ELR (cell line): Measurements from ENCODE around the gene IGF2.

Experiments
- DNase-seq: peaks from one replicate; pipeline ENCODE4 v3.0.0-alpha.2; 2015; ENCODE audit warnings: low read depth

IGF2 gene

GRCh38 chr11:2153581-2154194, 14.5 kb upstream of the IGF2 start:
- no peak for DNase-seq

- DNase-seq: peak; percentile 81
Observed at GRCh38 chr11:2151500-2152257, 12.5 kb upstream of the IGF2 start.

DNA sequence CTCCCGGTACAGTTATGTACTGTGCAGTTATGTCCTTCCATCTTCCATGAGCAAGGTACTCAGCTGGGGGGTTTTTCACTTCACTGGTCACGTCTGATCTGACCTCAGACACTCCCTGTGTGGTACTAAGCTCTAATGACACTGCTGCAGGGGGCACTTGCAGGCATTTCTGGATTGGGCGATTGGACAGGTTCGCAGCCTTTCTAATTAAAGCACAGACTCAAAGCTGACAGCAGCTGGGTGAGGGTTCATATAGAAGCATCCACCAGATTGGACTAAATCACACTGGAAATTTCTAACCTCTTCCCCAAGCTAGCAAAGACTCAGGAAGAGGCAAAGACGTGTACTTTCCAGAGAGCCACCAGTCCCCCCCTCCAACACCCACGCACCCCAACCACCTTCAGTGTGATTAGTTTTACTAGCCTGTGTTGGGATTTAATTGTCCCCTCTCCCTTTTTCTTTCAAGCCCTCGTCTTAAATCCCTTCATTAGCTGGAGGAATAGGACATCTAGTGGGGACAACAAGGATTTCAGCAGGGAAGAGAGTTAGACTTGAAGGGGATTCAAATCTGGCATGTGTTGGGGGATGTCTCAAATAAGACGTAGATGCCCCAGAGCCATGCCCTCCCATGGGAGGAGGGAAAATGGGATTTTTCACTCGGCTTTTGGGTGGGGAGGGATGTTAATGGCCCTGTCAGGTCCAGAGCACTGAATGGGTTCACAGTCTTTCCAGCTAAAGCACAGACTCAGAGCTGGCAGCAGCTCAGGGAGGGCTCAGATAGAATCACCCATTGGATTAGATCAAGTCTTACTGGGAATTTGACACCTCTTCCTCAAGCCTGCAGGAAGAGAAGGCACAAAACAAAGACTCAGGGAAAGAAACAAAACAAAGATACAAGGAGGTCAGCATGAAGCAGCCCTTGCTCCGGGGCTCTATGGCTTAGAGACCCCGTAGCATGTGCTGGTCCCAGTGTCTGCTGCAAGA, 11.0 kb upstream of the IGF2 start:
- peak; percentile 69 for DNase-seq

DNA sequence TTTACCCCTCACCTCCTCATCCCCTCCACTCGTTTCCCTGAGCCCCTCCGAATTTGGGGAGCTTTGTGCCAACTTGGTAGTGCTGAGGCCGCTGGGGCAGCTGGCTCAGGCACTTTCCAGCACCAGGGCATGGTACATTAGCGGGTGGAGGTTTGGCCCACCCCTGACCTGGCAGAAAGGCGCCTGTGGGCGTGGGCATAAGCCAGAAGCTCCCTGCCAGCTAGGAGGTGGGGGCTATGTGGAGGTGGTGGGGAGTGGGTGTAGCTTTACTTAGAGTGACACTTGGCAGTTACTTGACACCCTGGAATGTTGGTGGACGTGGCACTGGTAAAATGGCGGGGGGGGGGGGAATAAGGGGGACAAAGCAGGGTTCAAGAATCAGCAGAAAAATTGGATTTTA, 10.3 kb upstream of the IGF2 start:
- no peak for DNase-seq

DNA sequence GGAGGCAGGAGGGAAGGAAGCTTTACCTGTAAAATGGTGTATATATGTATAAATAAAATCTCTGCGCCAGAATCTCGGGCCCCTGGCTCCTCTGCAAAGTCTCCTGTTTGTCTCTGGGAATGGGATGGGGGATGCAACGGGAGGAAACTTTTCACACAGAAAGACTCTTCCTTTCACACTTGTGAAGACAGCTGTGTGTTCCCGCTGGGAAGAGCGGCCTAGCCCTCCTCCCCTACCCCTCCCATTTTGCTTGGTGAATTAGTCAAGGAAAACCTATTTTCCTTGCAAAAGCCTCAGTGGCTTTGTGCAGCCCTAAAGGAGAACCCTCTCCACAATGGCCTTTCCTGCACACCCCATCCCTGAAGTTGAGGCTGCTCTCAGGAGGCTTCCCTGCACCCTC, 9.4 kb upstream of the IGF2 start:
- DNase-seq: no peak

GRCh38 chr11:2147391-2147790, 8.2 kb upstream of the IGF2 start:
- no peak for DNase-seq

- DNase-seq: no peak
Observed at GRCh38 chr11:2146051-2146450, 6.9 kb upstream of the IGF2 start.

GRCh38 chr11:2144544-2145248, 5.5 kb upstream of the IGF2 start:
- DNase-seq: no peak

DNA sequence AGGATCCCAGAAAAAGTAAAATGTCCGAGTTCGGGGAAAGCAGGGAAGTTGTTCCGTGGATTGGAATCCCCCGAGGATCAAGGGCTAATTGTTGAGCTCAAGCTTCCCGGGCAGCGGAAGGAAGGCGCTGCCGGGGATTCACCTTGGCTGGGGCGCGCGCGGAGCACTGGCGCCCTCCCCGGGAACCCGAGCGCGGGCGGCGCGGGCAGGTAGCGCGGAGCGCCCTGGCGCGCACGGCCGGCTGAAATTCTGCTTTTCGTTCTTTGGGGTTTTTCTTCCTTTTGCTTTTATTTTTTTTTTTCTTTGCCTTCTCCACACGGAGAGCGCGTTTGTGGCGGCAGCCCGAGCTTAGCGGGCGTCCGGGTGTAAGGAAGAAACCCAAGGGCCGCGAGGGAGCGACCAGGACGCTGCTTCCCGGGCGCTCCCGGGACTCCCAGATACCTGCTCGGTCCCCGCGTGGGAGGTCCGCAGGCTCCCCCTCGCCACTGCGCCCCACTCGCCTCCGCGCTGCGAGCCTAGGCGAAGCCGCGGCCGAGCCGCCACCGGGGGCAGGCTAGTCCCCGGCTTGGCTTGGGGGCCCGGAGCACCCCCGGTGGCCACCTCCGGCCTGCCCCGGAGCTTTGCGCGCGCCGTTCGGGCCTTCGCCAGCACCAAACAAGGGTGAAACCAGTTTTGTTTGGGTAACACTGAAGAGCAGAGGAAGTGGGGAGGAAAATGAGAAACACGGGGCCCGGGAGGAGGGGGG, 4.8 kb upstream of the IGF2 start:
- no peak for DNase-seq

- no peak for DNase-seq
Observed at GRCh38 chr11:2143477-2143798, 4.2 kb upstream of the IGF2 start.

DNA sequence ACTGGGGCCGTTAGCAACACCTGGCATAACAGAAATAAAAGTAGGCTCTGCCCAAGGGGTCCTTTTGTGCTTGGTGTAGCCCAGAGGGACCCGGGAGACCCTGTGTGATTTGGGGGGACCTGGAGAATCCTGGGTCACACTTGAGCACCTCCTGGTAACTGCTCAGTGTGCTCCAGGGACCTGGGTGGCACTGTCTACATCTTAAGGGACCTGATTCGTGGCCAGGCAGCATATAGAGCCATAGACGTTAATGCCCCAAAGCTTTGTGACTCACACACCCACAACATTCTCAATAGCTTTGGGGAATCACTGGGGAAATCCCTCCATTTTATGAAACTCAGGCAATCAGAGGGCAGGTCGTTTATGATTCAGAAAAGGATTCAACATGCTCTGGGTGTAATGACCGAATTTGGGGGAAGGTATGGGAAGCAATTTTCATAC, 3.6 kb upstream of the IGF2 start:
- DNase-seq: peak; percentile 77

GRCh38 chr11:2142300-2142759, 3.1 kb upstream of the IGF2 start:
- DNase-seq: peak; percentile 67

DNA sequence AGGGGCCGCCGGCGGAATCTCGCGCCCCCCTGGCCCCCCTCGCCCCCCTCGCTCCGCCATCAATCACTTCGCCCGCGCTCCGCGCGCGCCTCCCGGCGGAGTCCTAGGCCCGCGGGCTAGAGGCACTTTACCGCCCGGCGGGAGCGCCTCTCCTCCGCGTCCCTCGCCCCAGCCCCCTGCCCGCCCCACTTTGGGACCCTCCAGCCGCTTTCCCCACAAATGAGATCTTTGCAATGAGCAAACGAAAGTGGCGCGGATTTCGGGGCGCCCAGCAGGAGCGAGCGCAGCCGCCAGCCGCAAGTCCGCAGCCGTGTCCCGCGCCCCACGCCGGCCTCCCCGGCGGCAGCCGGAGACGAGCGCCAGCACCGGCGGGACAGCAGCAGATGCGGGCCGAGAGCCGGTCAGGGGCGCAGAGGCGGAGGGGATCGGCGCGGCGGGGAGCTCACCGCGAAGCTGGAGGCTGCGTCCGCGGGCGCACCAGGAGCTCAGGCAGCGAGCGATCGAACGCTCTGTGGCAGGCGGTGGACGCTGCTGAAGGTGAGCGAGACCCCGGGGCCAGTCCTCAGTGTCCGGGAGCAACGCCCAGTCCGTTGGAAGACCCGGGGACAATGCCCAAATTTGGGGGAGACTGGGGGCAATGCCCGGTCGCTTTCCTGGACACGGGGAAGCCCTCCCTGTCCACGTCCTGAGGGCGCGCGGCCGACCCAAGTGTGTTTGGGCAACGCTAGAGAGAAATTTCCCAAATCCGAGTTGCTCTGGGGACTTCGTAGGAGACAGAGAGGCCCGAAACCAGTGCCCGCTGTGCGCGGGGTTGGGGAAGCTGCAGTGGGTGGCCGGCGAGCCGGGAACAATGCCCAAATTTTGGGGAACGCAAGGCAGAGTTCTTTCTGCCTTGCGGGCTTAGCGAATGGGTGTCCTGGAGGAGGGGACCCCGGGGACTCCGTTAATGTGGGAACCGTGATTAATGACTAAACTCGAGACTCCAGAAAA, 1.5 kb upstream of the IGF2 start:
- no peak for DNase-seq

DNA sequence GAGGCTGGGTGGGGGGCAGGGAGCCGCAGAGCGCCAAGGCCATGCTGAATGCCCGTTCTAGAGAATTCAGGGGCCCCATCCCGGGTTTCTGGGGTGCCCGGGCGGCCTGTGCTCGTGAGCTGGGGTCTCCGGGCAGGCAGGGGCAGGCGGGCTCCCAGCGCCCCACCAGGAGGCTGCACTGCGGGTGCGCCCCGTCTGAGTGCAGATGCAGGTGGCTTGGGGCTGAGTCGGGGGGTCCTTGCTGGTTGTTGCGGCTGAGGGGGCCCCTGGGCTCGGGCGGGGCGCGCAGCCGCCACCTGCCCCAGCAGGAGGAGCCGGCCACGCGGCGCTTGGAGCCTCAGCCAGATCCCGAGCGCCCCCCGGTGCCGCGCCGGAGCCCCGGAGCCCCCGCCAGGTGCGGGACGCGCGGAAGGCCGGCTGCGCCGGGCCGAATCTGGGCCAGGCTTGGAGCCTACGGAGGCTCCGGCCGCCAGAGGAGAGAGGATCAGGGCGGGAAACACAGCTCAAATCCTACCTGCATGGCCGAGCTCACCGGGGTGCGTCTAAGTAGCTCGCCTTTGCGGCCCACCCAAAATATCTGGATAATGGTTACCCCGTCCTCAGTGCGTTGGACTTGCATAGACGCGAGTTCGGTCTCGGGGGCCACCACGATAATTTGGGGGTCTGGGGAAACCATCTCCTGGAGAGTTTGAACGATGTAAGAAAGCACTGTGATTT, 590 bp upstream of the IGF2 start:
- DNase-seq: no peak

DNA sequence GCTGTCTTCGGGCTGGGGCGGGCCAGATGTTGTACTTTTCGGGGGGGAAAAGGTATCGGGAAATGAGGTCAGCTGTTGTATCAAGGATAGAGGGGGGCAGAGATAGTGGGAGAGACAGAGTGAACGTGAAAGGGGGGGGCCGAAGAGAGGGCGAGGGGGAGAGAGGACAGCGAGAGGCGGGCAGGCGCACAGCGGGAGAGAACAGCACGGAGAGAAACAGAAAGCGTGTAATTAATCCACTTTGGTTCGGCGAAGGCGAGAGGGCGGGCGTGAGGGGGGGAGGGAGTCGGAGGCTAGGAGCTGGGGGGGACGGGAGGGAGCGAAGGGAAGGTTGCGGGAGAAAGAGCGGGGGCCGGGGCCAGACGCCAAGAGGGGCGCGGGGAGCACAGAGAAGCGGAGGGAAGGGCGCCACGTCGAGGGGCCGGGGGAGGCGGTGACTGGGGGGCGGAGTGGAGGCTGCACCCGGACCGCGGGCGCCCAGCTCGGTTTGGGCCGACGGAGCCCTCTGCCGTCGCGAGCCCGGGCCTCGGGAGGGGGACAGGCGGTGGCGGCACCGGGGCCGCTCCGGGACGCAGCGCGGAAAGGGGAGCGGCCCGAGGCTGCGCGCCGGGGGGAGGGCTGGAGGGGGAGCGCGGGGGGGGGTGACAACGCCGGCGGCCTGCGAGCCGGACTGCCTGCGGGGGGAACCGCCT, 612 bp downstream of the IGF2 start:
- DNase-seq: no peak

DNA sequence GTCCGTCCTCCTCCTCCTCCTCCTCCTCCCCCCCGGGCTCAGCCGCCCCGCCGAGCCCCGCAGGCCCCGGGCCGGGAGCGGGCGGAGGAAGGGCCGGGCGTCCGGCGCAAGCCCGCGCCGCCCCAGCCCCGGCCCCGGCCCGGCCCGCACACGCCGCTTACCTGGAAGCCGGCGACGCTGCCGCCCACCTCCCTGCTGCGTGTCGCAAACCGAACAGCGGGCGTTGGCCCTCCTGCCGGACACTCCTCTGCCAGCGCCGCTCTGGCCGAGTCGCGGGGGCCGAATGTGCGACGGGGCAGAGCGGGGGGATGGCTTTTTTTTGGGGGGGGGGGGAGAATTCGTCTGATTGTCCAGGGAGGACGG, 1.1 kb downstream of the IGF2 start:
- DNase-seq: no peak

- peak; percentile 70 for DNase-seq
Observed at GRCh38 chr11:2137202-2138067, 1.8 kb downstream of the IGF2 start.

- DNase-seq: no peak
Observed at GRCh38 chr11:2136952-2137201, 2.3 kb downstream of the IGF2 start.
